Lower leg skin (tissue), 3 donors: Measurements from ENCODE around the gene LTB.

Source experiments
- POLR2A ChIP-seq, 2 donors: fragments of 450-650 bp; IDR thresholded peaks; one replicate each; pipeline ENCODE4 v1.6.1; 2016 to 2017; ENCODE audit warnings: antibody characterized with exemption in 2 of 2, mild to moderate bottlenecking in 1 of 2, moderate library complexity in 1 of 2
- TF ChIP-seq, protein P1 (sequence below), 3 donors: fragments of 450-650 bp; IDR thresholded peaks; one replicate each; pipeline ENCODE4 v1.5.1; 2016; ENCODE audit warnings: antibody characterized with exemption in 3 of 3, mild to moderate bottlenecking in 3 of 3, moderate library complexity in 2 of 3

- TF ChIP-seq, protein P1, sequence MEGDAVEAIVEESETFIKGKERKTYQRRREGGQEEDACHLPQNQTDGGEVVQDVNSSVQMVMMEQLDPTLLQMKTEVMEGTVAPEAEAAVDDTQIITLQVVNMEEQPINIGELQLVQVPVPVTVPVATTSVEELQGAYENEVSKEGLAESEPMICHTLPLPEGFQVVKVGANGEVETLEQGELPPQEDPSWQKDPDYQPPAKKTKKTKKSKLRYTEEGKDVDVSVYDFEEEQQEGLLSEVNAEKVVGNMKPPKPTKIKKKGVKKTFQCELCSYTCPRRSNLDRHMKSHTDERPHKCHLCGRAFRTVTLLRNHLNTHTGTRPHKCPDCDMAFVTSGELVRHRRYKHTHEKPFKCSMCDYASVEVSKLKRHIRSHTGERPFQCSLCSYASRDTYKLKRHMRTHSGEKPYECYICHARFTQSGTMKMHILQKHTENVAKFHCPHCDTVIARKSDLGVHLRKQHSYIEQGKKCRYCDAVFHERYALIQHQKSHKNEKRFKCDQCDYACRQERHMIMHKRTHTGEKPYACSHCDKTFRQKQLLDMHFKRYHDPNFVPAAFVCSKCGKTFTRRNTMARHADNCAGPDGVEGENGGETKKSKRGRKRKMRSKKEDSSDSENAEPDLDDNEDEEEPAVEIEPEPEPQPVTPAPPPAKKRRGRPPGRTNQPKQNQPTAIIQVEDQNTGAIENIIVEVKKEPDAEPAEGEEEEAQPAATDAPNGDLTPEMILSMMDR (IDR thresholded peaks at IDR 0.05) = no peak
- no peak for TF ChIP-seq POLR2A (IDR thresholded peaks at IDR 0.05)
Observed at GRCh38 chr6:31614075-31614619, 31.9 kb upstream of the LTB start.
